ENCODE results near the gene METTL24. TPM values are rescaled to one million over a fixed set of nuclear protein-coding genes. Genes with fewer than 3 reads are reported as not detected.
"Not testable (repeated sequence)": the region's sequence is repeated elsewhere in the genome, so short reads cannot be mapped to it uniquely, and the experiment has no call there.

METTL24 gene
- total RNA-seq, 2 donors from 2014 or later = 12.0 to 17.2 TPM

- intact Hi-C loops (cut with DNase I) = no loop called here
- DNase-seq (ENCODE audit: low spot score) = no peak
Measured at GRCh38 chr6:110287462-110288341, 70.4 kb downstream of the METTL24 start.

GRCh38 chr6:110285306-110286060 lies 72.7 kb downstream of the METTL24 start:
- intact Hi-C loops (cut with DNase I) = no loop called here
- no peak for DNase-seq (ENCODE audit: low spot score)

- intact Hi-C loops (cut with DNase I) = no loop called here
- no peak for DNase-seq (ENCODE audit: low spot score)
Measured at GRCh38 chr6:110284855-110285254, 73.3 kb downstream of the METTL24 start.

- intact Hi-C loops (cut with DNase I) = no loop called here
- DNase-seq (ENCODE audit: low spot score) = no peak
Measured at GRCh38 chr6:110283657-110284056, 74.5 kb downstream of the METTL24 start.

- DNase-seq (ENCODE audit: low spot score) = no peak
- intact Hi-C loops (cut with DNase I) = no loop called here
Measured at GRCh38 chr6:110282412-110282811, 75.7 kb downstream of the METTL24 start.

- no peak for DNase-seq (ENCODE audit: low spot score)
- intact Hi-C loops (cut with DNase I) = no loop called here
Measured at GRCh38 chr6:110277100-110277665, 81.0 kb downstream of the METTL24 start.

- DNase-seq (ENCODE audit: low spot score); intact Hi-C loops (cut with DNase I): not testable (repeated sequence)
Measured at GRCh38 chr6:110272781-110273180, 85.4 kb downstream of the METTL24 start.

GRCh38 chr6:110271732-110272022 lies 86.5 kb downstream of the METTL24 start:
- intact Hi-C loops (cut with DNase I) = no loop called here
- no peak for DNase-seq (ENCODE audit: low spot score)

- intact Hi-C loops (cut with DNase I) = no loop called here
- DNase-seq (ENCODE audit: low spot score) = no peak
Measured at GRCh38 chr6:110270165-110270564, 88.0 kb downstream of the METTL24 start.

- intact Hi-C loops (cut with DNase I) = no loop called here
- no peak for DNase-seq (ENCODE audit: low spot score)
Measured at GRCh38 chr6:110269623-110270022, 88.5 kb downstream of the METTL24 start.

- no peak for DNase-seq (ENCODE audit: low spot score)
- intact Hi-C loops (cut with DNase I) = no loop called here
Measured at GRCh38 chr6:110266996-110267395, 91.2 kb downstream of the METTL24 start.

GRCh38 chr6:110265273-110265672 lies 92.9 kb downstream of the METTL24 start:
- DNase-seq (ENCODE audit: low spot score) = no peak
- intact Hi-C loops (cut with DNase I) = no loop called here

GRCh38 chr6:110256366-110256765 lies 101.8 kb downstream of the METTL24 start:
- DNase-seq (ENCODE audit: low spot score) = no peak
- intact Hi-C loops (cut with DNase I) = no loop called here

- DNase-seq (ENCODE audit: low spot score) = no peak
Measured at GRCh38 chr6:110255211-110255750, 102.9 kb downstream of the METTL24 start.

GRCh38 chr6:110250838-110251237 lies 107.3 kb downstream of the METTL24 start:
- intact Hi-C loops (cut with DNase I) = no loop called here
- DNase-seq (ENCODE audit: low spot score) = no peak

More at GRCh38 chr6:110255211-110255750, 102.9 kb downstream of the METTL24 start:
- intact Hi-C loops (cut with DNase I) = no loop called here

GRCh38 chr6:110250058-110250457 lies 108.1 kb downstream of the METTL24 start:
- no peak for DNase-seq (ENCODE audit: low spot score)
- intact Hi-C loops (cut with DNase I) = no loop called here

GRCh38 chr6:110246900-110247546 lies 111.1 kb downstream of the METTL24 start:
- no peak for DNase-seq (ENCODE audit: low spot score)

GRCh38 chr6:110246378-110246777 lies 111.8 kb downstream of the METTL24 start:
- DNase-seq (ENCODE audit: low spot score) = no peak
- intact Hi-C loops (cut with DNase I) = no loop called here

More at GRCh38 chr6:110246900-110247546, 111.1 kb downstream of the METTL24 start:
- intact Hi-C loops (cut with DNase I) = no loop called here

GRCh38 chr6:110244621-110245020 lies 113.5 kb downstream of the METTL24 start:
- intact Hi-C loops (cut with DNase I); DNase-seq (ENCODE audit: low spot score): not testable (repeated sequence)
